WTC11 (cell line): ENCODE data around the gene RTP2.

Experiments used
- CTCF ChIP-seq: fragments of 200-600 bp; IDR thresholded peaks from 2 replicates; pipeline ENCODE4 v1.8.0; 2022; ENCODE audit warnings: antibody characterized with exemption
- FOXP4 ChIP-seq: sonication (generic); formaldehyde crosslinking; IDR thresholded peaks from 2 replicates; pipeline ENCODE4 v1.8.0; 2022; ENCODE audit warnings: mild to moderate bottlenecking, missing genetic modification reagents
- GABPB1 ChIP-seq: sonication (generic); formaldehyde crosslinking; IDR thresholded peaks from 2 replicates; pipeline ENCODE4 v1.8.1; 2023; ENCODE audit warnings: mild to moderate bottlenecking, missing genetic modification reagents

DNA sequence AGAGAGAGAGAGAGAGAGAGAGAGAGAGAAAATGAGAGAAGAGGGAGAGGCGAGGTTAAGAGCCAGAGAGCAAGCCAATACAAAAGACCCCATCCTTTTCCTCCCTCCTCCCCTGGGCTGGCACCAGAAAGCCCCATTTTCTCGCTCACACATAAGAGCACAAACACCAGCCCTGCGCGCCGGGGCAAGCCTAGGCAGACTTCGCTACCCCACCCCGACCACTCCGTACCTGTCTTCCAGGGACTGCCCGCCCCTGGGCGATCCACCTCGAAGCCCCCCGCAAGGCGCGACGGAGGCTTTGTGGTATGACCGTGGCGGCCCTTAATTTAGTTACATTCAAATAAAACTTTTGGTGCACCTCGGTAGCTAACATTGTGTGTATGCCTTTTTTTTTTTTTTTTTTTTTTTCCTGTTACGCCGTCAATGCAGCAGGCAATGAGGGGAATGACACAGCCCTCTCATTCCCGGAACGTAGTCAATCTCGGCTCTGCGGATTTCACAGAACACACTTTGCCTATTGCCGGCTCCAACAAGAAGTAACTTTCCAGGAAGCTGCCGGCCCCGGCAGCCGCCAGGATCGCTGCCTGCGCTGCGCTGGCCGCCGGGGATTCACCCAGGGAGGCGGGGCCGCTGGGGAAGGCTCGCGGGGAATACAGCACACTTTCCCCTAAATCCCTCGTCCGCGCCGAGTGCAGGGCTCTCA, 35.2 kb upstream of the RTP2 start:
- TF ChIP-seq GABPB1 (CRISPR knock-in tag), result no peak
- no peak for TF ChIP-seq CTCF
- TF ChIP-seq FOXP4 (CRISPR knock-in tag), result no peak
